ENCODE data around the gene MYO9B.

- no peak for TF ChIP-seq CTCF (conservative IDR thresholded peaks at IDR 0.05 in 1 of 2, IDR thresholded peaks at IDR 0.05 in 1 of 2; ENCODE audit: low read depth in 1 of 2, low read length in 2 of 2)
- no peak for TF ChIP-seq EZH2 (IDR thresholded peaks at IDR 0.05; ENCODE audit: low read length, missing control alignments)
These were observed 4.7 kb upstream of the MYO9B start for GRCh38 chr19:17070912-17071311.
